ENCODE data around the gene IL12RB2. TPM values are rescaled to one million over a fixed set of nuclear protein-coding genes. Genes with fewer than 3 reads are reported as not detected.
"Not testable (repeated sequence)": the region's sequence is repeated elsewhere in the genome, so short reads cannot be mapped to it uniquely, and the experiment has no call there.

IL12RB2 gene
- total and polyA plus RNA-seq, 2 experiments from 2014 or later = 0.79 to 1.7 TPM

- not testable (repeated sequence) for H3K4me1 Mint-ChIP-seq; H3K4me3 ChIP-seq; H3K36me3 ChIP-seq (ENCODE audit: insufficient read depth); H2AFZ ChIP-seq; H3K27me3 Mint-ChIP-seq (ENCODE audit: insufficient read depth, low read depth, poor library complexity); ATAC-seq; H3F3A ChIP-seq (replicated peaks; ENCODE audit: low read depth); H3K27me3 ChIP-seq (ENCODE audit: insufficient read depth); DNase-seq (ENCODE audit: low spot score); H3K27ac Mint-ChIP-seq; H3K27ac ChIP-seq (ENCODE audit: low read depth); H3K4me3 Mint-ChIP-seq; H3K9me2 ChIP-seq (ENCODE audit: insufficient read depth); H3K79me2 ChIP-seq (replicated peaks; ENCODE audit: insufficient read depth); H3K9me3 Mint-ChIP-seq; H3K4me1 ChIP-seq (ENCODE audit: insufficient read depth); H4K20me1 ChIP-seq (replicated peaks; ENCODE audit: insufficient read depth); H3K4me2 ChIP-seq; H3K36me3 Mint-ChIP-seq (ENCODE audit: low read depth)
These were observed 138.3 kb downstream of the IL12RB2 start for GRCh38 chr1:67446014-67446413.

Small RNA genes lying within 50 kb of the gene (small RNA-seq; reads per million reads assigned to genes)
- gene RNU4ATAC4P (ENCODE audit: low replicate concordance) (not detected), gene RNU6-387P (ENCODE audit: low replicate concordance) (not detected)

Other genes starting within 250 kb of the IL12RB2 start
- gene C1orf141, start 172.9 kb upstream of the IL12RB2 start, total RNA-seq (2014; rRNA removed; shearing (Covaris generic)) = not detected in 2 replicates
- gene C1orf141, start 172.9 kb upstream of the IL12RB2 start, polyA plus RNA-seq (2016; fragmentation: Nextera tagmentation; extraction: Ambion mirVana) = not detected in 2 replicates
- gene IL23R, start 141.4 kb upstream of the IL12RB2 start, total RNA-seq (2014; rRNA removed; shearing (Covaris generic)) = not detected in 2 replicates
- gene IL23R, start 141.4 kb upstream of the IL12RB2 start, polyA plus RNA-seq (2016; fragmentation: Nextera tagmentation; extraction: Ambion mirVana) = not detected in 2 replicates
- gene SERBP1, start 122.5 kb downstream of the IL12RB2 start, total RNA-seq (2014; rRNA removed; shearing (Covaris generic)) = 674 and 696 TPM in 2 replicates
- gene SERBP1, start 122.5 kb downstream of the IL12RB2 start, polyA plus RNA-seq (2016; fragmentation: Nextera tagmentation; extraction: Ambion mirVana) = 532 and 559 TPM in 2 replicates